GM21381 (cell line): ENCODE results near the gene PLEKHG2.
"Not testable (repeated sequence)": the region's sequence is repeated elsewhere in the genome, so short reads cannot be mapped to it uniquely, and the experiment has no call there.

Experiments used
- ATAC-seq: cut with Tn5 transposase; IDR thresholded peaks from one replicate; pipeline ENCODE4 v1.9.1; 2021; ENCODE audit warnings: mild to moderate bottlenecking, moderate library complexity; ENCODE audit not compliant: unreplicated experiment

Gene PLEKHG2

DNA sequence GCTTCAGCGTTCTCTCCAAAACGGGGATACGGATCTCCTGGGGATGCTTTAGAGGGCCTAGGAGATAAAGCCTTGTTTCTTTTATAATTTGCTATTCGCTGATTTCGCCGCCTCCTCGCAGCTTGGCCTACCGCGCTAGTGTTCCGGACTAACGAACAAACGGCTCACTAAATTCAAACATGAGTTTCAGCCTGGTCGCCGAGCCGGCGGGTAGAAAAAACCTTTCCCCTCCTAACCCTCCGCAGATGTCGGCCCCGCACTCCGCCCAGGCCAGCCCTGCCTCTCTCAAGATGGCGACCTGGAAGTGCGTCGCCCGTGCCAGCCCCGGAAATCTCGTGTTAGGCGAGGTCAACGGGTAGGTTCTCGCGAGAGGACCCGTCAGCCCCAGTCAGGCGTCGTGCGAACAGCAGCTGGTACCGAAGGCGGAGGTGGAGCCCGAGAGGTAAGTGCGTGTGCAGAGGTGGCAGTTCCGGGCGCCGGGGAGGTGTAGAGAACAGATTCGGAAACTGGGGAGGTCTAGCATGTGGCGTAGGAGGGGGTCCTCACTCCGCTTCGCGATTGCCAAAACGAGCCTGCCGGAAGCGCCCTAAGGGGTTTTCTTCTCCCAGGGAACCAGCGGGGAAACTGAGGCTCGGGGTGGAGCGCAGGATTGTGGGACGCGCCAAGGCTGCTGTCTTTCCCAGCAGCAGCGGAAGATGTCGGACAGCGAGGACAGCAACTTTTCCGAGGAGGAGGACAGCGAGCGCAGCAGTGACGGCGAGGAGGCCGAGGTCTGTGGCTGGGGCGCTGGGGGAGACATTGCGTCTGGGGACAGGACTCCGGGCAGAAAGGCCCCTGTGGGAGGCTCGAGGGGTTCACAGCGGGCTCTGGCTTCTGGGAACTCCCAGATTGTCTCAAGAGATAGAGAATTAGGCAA is 33.0 kb downstream of the PLEKHG2 start, which contains the start of gene SUPT5H:
TSS of gene SUPT5H (plus strand) at position 387 of the 916 bp plus-strand sequence. CDS start at position 696, 309 bp downstream.
- ATAC-seq: peak; percentile 85

DNA sequence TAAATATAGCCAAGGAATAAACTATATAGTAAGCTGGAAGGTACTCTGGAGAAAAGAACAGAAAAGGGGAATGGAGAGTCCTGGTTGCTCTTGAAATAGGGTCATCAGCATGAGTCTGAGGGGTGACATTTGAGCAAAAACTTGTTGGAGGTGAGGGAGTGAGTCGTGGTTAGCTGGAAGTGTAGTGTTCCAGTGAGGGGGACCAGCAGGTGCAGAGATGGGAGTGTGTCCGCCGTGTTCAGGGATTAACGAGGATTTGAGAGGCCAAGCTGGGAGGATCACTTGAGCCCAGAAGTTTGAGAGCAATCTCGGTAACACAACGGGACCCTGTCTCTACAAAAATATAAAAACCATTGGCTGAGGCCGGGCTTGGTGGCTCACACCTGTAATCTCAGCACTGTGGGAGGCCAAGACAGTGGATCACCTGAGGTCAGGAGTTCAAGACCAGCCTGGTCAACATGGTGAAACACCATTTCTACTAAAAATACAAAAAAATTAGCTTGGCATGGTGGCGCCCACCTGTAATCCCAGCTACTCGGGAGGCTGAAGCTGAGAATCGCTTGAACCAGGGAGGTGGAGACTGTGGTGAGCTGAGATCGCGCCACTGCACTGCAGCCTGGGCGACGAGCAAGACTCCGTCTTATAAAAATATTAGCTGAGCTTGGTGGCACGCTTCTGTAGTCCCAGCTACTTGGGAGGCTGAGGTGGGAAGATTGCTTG is 34.1 kb downstream of the PLEKHG2 start:
- ATAC-seq: no peak

DNA sequence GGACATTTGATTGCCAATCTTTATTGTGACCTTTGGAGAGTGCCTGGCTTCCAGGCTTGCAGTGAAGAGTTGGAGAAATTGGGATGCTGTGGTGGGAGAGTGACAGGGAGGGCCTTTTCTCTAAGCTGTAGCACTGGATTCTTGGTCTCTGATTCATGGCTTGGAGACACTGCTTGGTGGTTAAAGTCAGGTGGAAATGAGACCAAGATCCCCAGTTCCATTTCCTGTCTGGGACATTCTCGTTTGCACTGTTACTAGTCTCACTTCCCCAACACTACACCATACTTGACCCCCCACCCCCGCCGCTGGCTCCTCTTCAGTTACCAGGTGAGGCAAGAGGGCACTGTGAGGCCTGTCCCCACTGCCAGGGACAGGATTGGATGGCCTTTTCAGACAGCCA is 35.8 kb downstream of the PLEKHG2 start:
- ATAC-seq: no peak

DNA sequence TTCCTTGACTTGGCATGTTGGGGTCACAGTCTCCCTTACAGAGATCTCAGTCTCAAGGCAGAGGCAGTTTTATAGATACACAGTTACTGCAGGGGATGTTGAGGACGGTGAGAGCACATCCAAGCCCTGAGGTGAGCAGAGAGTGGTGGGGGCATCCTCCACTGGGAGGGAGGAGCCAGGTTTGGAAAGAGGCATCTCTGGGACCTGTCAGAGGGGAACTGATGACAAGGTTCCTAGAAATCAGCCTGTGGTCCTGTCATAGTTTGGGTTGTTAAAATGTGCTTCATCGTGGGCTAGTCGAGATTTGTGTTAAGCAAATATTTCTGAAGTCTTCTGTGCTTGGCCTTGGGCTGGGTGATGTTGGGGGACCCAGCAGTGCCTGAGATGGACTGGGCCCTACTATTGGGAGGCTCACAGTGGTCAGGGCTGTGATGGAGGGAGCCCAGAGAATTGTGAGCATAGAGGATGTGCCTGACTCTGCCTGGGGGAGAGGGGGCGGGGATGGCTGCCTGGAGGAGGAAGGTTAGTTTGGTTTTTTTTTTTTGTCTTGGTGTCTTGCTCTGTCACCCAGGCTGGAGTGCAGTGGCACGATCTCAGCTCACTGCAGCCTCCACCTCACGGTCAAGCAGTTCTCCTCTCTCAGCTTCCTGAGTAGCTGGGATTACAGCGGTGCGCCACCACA is 36.8 kb downstream of the PLEKHG2 start:
- no peak for ATAC-seq

DNA sequence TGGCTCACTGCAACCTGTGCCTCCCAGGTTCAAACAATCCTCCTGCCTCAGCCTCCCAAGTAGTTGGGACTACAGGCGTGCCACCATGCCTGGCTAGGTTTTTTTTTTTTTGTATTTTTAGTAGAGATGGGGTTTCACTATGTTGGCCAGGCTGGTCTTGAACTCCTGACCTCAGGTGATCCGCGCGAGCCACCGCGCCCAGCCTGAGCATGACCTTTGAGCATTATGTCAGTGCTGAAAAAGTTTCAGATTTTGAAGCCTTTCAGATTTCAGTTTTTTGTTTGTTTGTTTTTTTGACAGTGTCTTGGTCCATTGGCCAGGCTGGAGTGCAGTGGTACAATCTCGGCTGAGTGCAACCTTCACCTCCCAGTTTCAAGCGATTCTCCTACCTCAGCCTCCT is 38.8 kb downstream of the PLEKHG2 start:
- ATAC-seq: not testable (repeated sequence)

DNA sequence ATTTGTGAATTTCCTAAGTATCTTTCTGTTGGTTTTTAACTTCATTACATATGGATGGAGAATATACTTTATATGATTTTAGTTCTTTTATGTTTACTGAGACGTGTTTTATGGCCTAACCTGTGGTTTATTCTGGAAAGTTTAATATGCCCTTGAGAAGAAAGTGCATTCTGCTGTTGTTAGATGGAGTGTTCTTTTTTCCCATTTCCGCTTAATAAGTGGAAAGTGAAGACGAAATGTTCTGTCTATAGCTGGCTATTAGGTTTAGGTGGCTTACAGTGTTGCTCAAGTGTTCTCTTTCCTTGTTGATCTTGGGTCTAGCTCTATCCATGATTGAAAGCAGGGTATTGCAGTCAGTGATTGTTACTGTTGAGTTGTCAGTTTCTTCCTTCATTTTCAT is 50.9 kb downstream of the PLEKHG2 start:
- ATAC-seq: no peak

DNA sequence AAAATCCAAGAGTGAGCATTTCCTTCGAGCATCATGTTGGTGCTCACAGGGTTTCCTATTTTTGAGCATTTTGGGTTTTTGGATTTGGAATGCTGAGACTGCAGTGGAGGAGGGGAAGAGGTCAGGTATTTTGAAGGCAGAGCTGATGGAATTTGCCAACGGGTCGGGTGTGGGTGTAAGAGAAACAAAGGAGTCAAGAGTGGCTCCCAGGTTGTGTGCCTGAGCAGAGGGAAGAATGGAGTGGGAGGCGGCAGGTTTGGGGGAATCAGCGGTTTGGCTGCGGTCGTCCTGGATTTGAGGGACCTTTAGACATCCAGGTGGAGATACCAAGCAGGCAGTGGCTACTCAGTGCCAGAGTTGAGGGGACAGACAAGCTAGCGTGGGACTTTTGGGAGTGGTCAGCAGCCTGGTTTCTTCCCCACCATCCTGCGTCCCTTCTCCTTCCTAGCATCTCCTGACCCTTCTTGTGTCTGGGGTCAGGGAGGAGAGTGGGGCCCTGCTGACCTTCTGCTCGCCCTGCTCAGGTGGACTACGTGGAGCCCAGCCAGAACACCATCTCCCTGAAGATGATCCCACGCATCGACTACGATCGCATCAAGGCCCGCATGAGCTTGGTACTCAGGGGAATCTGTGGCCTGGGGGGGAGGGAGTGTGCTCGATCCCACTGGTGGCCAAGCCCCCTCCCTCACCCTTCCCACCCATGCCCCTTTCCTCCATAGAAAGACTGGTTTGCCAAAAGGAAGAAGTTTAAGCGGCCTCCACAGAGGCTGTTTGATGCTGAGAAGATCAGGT is 53.7 kb downstream of the PLEKHG2 start:
- ATAC-seq: no peak

DNA sequence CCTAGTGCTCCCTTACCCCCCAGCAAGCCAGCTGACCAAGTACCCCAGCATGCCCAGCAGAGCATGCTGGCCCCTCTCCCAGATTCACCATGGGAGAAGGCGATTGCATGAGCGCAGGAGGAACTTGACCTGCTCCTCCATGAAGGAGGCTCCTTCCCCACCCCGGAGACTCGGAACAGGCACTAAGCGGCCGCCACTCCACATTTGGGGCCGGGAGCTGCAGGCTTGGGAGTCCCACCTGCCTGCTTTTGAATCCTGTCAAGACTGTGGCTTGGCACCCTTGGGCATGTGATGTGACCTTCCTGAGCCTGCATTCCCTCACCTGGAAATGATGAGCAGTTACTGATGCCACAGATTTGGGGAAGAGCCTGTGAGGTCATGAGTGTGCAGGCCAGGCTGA is 55.5 kb downstream of the PLEKHG2 start:
- no peak for ATAC-seq

DNA sequence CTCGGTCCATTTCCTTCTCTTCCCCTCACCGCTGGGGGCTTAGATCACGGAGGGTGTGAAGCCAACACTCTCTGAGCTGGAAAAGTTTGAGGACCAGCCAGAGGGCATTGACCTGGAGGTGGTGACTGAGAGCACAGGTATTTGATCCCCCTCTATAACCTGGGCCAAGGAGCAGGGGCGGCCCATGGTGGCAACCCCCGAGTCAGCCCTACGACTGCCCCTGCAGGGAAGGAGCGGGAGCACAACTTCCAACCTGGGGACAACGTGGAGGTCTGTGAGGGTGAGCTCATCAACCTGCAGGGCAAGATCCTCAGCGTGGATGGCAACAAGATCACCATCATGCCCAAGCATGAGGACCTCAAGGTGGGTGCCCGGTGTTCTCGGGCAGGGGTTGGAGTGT is 56.6 kb downstream of the PLEKHG2 start:
- no peak for ATAC-seq

DNA sequence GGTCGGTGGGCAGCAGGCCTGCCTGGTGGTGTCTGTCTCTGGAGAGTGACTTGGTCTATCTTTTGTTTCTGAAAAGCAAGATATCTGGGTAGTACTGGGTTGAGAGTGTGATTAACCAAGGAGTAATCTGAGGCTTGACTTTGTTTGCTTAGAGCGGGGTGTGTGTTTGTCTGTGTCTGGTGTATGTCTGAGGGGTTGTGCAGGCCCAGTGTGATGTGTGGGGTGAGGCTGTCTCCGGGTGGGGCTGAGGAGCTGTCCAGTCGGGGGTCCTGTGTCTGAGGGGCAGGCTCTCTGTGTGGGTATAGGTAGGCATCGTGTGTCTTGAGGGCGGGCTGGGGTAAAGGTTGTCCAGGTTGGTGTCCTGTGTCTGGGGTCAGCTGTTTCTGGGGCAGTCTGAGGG is 57.1 kb downstream of the PLEKHG2 start:
- ATAC-seq: no peak

DNA sequence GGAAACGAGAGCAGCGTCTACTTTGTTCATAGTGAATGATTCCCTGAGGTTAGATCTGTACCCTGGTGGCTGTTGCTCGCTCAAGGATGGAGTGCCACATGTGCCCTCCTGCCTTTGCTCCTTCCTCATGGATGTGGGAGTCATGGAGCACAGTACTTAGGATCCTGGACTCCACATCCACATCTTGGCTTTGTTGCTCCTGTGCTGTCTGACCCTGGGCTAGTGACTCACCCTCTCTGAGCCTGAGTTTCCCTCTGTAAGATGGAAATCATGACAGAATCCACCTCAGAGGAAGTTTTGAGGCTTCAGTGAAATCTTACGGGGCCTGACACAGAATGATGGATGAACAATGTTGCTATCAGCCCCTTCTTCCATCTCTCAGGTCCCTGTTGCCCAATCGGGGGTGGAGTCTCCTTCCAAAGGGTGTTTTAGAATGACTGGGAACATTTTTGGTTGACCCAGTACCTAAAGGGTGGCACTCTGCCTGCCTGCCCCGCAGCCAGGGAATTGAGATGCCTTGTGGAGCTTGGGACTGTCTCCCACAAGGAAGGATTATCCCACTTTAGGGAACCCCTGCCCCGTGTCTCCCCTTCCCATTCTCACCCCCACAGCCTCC is 58.4 kb downstream of the PLEKHG2 start:
- ATAC-seq: no peak

DNA sequence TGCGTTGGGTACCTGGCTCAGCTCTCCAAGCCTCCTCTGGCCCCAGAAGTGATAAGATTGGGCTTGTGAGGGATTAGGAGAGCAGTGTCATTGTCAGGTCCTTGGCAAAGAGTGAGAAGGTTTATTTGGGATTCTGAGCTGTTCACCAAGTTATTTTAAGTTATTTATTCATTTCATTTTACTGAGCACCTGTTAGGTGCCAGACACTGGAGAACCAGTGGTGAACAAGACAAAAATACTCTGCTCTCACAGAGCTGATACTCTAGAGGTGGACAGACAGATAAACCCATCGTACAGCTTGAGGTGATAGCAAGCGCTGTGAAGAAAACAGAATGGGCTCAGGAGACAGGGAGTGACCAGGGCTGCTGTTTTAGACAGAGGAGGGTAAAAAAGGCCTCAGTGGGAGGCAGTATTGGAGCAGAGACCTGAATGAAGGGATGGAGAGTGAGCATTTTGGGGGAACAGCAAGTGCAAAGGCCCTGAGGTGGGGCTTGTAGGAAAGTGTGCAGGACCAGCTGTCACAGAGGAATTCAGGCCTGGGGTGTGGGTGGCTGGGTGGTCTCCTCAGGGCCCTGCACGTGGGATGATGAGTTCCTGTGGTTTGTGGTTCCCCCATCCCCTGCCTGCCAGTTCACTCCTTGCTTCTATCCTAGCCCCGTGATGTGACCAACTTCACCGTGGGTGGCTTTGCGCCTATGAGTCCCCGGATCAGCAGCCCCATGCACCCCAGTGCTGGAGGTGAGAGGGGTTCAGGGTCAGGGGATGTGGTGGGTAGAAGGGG is 59.5 kb downstream of the PLEKHG2 start:
- ATAC-seq: no peak

DNA sequence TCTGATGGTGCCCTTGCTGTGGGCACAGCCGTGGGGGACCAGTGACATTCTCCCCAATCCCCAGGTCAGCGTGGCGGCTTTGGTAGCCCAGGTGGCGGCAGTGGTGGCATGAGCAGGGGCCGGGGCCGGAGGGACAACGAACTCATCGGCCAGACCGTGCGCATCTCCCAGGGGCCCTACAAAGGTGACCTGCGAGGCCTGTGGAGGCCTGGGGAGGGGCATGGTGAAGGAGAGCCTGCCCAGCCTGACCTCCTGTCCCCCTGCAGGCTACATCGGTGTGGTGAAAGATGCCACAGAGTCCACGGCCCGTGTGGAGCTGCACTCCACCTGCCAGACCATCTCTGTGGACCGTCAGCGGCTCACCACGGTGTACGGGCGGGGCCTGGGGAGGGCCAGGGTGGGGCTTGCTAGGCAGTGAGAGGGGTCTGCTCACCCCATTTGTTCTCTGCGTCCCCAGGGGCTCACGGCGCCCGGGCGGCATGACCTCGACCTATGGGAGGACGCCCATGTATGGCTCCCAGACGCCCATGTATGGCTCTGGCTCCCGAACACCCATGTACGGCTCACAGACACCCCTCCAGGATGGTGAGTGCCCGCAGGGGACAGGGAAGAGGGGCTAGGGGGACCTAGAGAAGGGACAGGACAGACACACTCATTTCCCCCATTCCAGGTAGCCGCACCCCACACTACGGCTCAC is 60.4 kb downstream of the PLEKHG2 start:
- ATAC-seq: no peak

DNA sequence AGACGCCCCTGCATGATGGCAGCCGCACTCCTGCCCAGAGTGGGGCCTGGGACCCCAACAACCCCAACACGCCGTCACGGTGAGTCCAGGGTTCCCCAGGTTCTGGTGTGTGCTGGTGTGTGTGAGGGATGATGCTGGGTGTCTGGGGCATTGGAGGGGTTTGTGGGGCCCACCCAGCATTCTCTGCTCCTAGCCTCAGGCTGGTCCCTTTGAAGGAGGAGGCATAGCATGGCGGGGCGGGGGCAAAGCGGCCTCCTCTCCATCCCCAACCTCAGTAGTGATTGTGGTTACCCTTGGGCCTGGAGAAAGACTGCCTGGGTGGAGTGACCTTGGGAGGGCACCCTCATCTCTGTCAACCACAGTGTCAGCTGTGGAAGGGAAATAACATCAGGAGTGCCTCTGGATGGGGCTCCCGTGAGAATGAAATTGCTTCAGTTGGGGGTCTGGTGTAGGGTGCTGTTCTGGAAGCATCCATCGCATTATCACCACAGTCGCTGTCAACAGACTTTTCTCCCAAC is 61.0 kb downstream of the PLEKHG2 start:
- no peak for ATAC-seq

DNA sequence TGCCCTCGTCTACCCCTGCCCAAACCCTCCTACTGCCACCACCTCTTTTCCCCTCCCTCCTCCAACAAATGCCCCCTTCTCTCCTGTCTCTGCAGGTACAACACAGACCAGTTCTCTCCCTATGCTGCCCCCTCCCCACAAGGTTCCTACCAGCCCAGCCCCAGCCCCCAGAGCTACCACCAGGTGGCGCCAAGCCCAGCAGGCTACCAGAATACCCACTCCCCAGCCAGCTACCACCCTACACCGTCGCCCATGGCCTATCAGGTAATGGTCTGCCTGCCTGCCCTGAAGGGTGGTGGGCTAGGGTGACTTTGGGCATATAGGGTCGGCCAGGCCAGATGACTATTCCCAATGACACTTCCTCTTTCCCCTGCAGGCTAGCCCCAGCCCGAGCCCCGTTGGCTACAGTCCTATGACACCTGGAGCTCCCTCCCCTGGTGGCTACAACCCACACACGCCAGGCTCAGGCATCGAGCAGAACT is 61.7 kb downstream of the PLEKHG2 start:
- ATAC-seq: no peak

DNA sequence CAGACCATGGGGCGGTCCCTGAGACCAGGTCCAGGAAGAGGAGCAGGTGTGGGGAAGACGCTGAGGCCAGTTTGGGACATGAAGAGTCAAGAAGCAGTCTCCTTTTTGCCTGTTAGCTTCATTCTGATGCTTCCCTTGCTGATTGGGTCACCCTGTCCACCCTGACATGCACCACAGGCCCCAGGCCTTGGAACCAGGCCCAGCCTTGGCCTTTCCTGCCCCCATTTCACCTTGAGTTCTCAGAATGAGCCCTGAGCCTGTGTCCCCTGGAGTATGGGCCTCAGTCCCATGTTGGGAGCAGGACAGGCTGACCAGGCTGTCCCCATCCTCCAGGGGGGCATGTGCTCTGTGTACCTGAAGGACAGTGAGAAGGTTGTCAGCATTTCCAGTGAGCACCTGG is 63.3 kb downstream of the PLEKHG2 start:
- no peak for ATAC-seq
